Non-pigmented ciliary epithelial cell (primary cell): ENCODE results near the gene SYDE2.
"Not testable (repeated sequence)": the region's sequence is repeated elsewhere in the genome, so short reads cannot be mapped to it uniquely, and the experiment has no call there.

Experiments
- DNase-seq: peaks from one replicate; pipeline ENCODE4 v3.0.0-alpha.2; 2010; ENCODE audit warnings: low read depth

Gene SYDE2

DNA sequence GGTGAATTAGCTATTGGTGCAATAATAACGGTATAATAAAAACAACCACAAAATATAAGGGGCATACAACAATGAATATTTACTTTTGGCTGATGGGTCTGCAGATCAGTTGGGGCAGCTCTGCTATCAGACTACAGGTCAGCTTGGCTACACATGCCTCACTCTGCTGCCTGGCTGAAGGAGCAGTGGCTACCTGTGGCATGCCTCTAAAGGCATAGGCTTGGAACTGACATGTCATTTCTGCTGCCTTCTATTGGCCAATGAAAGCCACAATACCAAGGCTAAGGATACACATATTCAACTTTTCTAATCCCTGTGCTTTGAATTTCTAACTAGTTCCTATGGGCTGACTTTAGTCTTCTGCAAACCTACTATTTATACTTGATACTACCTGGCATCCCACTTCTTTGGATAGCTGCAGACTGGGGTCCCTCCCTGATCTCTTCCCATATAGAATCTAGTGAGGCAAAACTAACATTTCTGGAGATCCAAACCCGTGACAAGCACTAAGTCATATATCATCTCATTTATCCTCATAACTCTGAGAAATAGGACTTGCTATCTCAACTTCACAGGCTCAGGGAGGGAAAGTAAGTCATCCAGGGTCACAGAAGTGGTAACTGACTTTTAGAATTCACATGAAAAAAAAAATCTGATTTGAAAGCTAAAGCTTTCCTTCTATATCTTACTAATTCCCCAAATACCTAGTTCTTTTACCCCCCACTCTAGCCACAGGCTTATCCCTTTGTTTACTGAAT is 19.2 kb upstream of the SYDE2 start:
- no peak for DNase-seq

DNA sequence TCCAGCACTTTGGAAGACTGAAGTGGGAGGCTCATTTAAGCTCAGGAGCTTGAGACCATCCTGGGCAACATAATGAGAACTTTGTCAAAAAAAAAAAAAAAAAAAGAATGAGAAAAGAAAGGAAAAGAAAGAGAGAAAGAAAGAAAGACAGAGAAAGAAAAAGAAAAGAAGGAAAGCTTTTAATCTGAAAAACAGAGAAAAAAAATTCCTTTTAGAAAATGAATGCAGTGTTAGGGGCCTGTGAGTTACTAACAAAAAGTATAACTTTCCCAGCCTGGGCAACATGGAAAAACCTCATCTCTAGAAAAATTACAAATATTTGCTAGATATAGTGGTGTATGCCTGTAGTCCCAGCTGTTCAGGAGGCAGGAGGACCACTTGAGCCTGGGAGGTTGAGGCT is 15.9 kb upstream of the SYDE2 start:
- no peak for DNase-seq

- no peak for DNase-seq
Observed at GRCh38 chr1:85214654-85215053, 13.8 kb upstream of the SYDE2 start.

DNA sequence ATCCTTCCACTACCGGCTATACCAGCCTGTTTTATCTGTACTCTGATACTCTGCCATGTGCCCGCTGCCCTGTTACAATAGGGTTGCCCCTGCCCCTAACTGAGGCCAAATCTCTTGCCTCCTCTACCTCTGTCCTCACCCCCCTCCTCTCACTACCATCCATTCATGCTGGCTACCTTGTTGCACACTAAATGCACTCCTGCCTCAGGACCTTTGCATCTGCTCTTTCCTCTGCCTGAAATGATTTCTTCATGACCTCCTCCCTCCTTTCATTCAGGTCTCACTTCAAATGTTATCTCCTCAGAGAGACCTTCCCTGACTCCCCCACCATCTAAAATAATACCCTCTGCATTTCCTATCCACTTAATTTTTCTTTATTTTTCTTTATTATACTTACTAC is 7.7 kb upstream of the SYDE2 start:
- no peak for DNase-seq

DNA sequence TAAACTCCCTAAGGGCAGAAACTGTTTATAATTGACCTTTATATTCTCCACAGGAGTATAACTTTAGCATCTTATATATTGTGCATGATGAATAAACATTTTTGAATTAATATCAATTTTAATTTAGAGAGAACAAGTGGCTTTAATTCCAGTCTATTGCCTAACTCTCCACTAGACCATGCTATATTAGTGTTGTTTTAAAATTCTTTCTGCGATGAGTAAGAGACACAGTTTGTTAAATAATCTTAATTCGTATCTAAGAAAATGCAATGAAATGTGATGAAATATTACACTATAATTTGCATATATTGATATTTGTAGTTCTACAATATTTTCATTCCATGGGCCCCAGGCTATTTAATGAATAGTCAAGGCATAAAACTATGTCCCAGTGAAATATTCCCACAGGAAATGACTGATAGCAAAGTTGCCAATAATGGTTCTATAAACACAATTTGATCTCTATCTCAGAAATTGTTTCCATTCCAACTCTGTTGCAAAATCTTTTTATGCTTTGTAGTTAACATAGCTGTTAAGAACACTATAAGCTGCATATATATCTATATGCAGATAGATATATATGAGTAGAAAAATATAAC is 2.9 kb upstream of the SYDE2 start:
- no peak for DNase-seq

DNA sequence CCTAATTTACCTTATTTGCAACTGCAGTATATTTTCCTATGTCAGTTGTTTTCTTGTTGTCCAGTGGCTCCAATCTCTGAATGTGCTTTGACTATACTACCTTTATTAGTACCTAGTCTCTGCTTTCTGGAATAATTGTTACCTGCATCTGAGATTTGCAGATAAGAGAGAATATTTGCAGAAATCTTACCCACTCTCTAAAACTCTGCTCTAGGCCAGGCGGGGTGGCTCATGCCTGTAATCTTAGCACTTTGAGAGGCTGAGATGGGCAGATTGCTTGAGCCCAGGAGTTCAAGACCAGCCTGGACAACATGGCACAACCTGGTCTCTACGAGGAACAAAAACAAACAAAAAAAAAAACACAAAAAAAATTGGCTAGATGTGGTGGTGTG is 2.0 kb upstream of the SYDE2 start:
- no peak for DNase-seq

DNA sequence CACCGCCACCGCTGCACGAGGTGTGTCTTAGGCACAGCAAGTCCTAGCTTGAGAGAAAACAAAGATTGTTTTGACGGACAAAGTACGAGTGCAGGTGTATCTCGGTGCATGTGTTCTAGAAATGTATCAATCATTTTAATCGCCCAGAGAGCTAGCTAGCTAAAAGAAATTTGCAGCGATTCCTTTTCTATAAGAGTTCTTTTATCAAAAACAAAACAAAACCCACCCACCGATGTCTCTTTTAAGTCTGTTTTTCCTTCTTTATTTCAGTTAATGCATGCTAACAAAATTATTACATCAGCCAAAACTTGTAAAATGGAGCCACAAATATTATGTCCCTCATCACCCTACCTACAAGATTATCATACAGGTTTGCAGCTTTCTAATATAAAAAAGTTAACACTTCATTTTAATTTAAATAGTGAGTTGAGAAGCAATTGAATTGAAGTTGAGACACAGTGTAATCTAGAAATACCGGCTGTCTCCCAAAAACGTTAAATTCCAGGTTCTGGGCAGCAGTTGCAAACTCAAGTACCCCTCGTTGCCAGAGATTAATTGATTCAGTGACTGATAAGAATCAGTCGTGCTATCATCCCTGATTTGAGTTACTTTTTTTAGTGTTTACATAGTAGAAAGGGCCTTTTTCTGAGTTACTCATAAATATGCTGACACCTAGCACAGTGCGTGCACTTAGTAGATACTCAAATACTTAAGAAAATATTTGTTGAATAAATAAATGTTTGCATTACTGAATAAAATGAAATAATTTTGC is 1.5 kb upstream of the SYDE2 start:
- DNase-seq = no peak

DNA sequence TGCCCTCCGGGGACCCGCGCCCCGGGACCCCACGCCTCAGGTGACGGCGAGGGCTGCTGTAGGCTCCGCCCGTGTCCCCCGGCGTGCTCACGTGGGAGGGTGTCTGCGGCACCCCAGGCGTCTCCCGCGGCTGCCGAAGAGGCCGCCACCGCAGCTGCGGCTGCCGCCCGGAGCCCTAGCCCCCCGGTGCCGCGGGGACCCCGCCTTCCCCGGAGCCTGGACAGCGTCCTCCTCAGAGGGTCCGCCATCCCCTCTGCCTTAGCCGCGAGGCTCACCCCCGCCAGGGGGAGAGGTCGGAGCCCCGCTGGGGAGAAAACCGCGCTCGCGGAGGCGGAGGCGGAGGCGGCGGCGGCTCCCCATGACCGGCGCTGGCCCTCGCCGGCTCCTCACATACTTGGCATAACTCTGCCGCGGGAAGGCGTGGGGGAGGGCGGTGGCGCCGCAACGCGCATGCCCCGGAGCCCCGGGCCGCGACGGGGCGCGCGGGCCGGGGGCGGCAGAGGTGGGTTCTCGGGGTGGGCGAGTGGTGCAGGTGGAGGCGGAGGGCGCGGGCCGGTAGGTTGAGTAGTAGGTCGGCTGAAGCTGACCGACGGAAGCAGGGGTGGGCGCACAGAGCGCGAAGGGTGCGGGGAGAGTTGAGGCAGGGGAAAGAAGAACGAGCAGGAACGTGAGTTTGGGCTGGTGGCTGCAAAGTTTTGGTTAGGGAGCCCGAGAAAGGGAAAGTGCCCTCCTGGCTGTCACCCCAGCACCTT is 700 bp upstream of the SYDE2 start:
- DNase-seq = no peak

GRCh38 chr1:85199667-85200462 is 951 bp downstream of the SYDE2 start:
- no peak for DNase-seq

GRCh38 chr1:85198864-85199263 is 2.0 kb downstream of the SYDE2 start:
- no peak for DNase-seq

- no peak for DNase-seq
Observed at GRCh38 chr1:85196358-85196757, 4.5 kb downstream of the SYDE2 start.

DNA sequence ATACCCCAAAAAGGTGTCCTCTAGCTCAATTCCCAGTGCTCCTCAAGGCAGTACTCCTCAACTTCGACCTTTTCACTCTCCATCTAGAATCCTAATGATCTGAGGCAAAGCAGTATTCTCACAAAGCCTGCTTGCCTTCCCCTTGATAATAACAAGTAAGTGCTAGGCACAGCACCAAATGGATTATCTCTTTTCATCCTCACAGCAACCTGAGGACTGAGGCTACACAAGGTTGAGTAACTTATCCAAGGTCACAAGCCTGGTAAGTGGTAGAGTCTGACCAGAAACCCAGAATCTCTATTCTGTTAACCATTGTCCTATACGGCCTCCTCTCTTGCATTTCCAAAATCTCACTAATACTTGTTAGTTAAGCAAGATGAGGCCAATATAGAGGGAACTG is 5.1 kb downstream of the SYDE2 start:
- DNase-seq = no peak

DNA sequence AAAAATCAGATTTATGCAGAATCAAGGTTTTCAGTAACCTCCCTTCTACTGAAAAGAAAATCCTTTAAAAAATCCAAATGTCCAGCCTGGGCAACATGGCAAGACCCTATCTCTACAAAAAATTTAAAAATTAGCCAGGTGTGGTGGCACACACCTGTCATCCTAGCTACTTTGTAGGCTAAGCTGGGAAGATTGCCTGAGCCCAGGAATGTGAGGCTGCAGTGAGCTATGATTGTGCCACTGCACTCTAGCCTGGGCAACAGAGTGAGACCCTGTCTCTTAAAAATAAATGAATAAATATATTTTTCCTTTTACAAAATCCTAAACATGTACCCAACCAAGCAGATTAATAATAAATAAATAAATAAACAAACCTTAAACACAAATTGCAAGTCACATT is 8.7 kb downstream of the SYDE2 start:
- not testable (repeated sequence) for DNase-seq

- no peak for DNase-seq
Observed at GRCh38 chr1:85189120-85189519, 11.7 kb downstream of the SYDE2 start.

DNA sequence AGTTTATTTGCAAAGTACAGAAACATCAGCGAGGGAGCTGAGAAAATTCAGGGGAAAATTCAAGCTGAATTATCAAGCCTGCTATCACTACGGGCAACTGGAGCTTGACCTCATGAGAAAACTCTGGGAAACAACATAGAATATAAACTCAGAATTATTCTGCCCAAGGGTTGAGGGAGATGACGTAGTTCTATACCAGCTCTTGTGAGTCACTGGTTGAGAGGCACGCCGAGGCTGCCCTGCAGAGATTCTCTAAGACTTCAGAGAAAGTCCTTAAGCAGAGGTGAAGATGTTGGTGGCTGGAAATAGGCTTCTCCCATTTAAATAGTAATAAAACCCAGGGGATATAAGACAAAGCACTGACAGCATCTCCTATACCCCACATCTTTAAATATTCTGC is 12.3 kb downstream of the SYDE2 start:
- DNase-seq = no peak

- not testable (repeated sequence) for DNase-seq
Observed at GRCh38 chr1:85187021-85187420, 13.8 kb downstream of the SYDE2 start.

DNA sequence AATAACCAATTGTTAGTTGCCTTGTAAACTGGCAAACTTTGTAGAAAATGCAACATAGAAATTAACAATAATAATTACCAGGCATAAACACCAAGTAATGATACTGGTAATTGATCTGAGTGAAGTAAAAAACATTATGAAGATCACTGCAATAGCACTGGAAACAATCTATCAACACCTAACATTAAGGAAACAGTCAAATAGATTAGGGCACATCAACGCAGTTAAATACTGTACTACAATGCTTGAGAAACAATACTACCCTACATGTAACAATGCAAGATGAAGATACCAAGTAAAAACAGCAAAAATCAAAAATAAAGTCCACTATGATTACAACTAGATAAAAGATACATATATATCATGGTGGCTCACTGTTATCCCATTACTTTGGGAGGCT is 16.6 kb downstream of the SYDE2 start:
- no peak for DNase-seq

DNA sequence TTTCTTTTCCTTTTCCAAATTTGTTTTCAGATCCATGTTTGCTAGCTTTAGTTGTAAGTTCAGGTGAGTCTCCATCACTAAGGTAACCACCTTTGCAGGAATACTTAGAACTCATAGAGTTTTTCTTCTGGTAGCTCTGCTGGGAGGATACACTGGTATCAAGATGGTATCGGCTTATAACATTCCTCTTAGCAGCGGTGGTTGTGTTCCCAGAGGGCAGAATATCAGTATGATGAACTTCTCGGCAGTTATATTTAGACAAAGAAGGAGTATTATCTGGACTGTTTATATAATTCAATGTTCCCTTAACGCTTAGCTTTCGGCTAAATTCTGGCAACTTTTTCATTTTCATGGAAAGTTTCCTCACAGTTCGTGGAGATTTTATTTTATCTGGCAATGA is 18.1 kb downstream of the SYDE2 start:
- DNase-seq = no peak

GRCh38 chr1:85180869-85181268 is 19.9 kb downstream of the SYDE2 start:
- no peak for DNase-seq

GRCh38 chr1:85179522-85179921 is 21.3 kb downstream of the SYDE2 start:
- no peak for DNase-seq

GRCh38 chr1:85178396-85178795 is 22.4 kb downstream of the SYDE2 start:
- DNase-seq = no peak

GRCh38 chr1:85174503-85174902 is 26.3 kb downstream of the SYDE2 start:
- no peak for DNase-seq
